Suppressor macrophage (primary cell): Measurements from ENCODE around the gene FERMT2.

Source experiments
- DNase-seq, 4 experiments: peaks; one replicate each; pipeline ENCODE4 v3.0.0-alpha.2; 2020 to 2022
- total RNA-seq, 17 experiments: gene quantifications; one replicate each; lab custom pipeline; 2026; ENCODE audit warnings: mixed read lengths in 6 of 17, inconsistent platforms in 3 of 17; lab: John Stamatoyannopoulos, UW

The FERMT2 gene
- total RNA-seq, result 4.8 to 47.9 (median 13.9) reads per million in 17 experiments

- peak; percentile 26 to 68 (median 44) for DNase-seq
Observed at GRCh38 chr14:52950898-52951680, at the start of gene FERMT2. FERMT2 (minus strand) TSS chr14:52951050; CDS start chr14:52950568, 482 bp downstream.

DNA sequence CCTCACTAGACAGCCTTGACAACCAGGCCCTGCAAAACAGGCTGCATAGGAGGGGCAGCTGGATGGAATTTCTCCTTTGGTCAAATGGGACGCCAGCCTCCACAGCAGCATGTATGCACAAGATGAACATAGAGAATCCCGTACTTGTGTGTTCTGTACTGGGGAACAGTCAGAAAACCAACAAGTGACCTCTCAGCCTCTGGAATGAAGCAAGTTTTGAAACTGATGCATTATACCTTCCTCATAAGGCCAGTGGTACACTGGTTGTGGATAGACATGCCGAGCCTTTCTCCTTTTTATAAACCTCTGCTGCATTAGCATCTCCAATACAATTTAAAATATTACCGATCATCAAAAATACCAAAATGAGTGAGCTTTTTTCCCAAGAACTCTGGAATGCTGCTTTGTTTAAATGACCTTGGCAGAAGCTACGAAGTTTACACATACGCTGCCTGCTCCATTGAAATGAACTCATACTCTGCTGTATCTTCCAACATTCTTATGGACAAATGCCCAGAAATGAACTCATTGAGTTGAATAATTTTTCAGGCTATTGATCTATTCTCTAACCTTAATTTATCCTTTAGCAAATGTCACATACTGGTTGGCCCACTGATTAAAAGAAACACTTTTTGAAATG lies 47.6 kb upstream of the FERMT2 start:
- no peak for DNase-seq

GRCh38 chr14:52996493-52996892 lies 45.6 kb upstream of the FERMT2 start:
- no peak for DNase-seq

- no peak for DNase-seq
Observed at GRCh38 chr14:52995998-52996397, 45.1 kb upstream of the FERMT2 start.

- no peak for DNase-seq
Observed at GRCh38 chr14:52992236-52992870, 41.5 kb upstream of the FERMT2 start.

DNA sequence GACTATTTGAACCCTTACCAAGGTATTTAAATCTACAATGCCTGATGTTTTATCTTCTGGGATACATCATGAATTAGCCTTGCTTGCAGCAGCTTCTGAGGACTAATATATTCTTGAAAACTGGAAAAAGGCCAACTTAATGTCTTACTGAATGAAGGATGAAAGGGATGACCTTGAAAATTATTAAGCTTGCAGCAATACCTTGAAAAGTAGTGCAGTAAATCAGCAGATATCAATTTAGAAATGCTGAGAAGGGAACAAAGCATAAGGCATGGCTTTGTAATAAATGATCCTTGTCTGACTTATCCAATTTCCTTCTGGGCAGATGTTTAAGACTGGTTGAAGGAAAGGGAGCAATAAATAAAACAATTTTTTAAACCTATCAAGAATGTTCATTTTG lies 37.3 kb upstream of the FERMT2 start:
- no peak for DNase-seq

GRCh38 chr14:52987514-52987913 lies 36.7 kb upstream of the FERMT2 start:
- no peak for DNase-seq

- no peak for DNase-seq
Observed at GRCh38 chr14:52987042-52987441, 36.2 kb upstream of the FERMT2 start.

GRCh38 chr14:52977798-52978197 lies 26.9 kb upstream of the FERMT2 start:
- no peak for DNase-seq

GRCh38 chr14:52974406-52974805 lies 23.6 kb upstream of the FERMT2 start:
- no peak for DNase-seq

- peak; percentile 55 to 66 (median 62) for DNase-seq
Observed at GRCh38 chr14:52961060-52961639, 10.3 kb upstream of the FERMT2 start.

DNA sequence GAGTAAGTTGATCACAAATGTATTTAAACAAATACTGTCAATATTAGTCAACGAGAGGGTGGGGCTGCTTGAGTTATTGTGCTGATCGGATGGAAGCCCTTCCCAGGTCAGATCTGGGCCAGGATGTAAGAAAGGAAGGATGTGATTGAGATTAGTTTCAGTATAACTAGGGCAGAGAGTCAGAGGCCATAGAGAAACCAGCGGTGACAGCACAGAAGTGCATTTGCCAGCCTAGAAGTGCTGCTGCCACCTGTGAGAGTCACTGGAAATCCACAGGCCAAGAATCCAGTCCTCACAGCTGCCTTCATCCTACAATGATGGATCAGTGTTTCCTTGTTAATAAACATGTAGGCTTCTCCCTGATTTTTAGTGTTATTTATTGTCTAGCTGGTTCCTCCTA lies 9.8 kb upstream of the FERMT2 start:
- DNase-seq, result no peak

GRCh38 chr14:52954346-52955214 lies 3.7 kb upstream of the FERMT2 start:
- DNase-seq, result no peak

DNA sequence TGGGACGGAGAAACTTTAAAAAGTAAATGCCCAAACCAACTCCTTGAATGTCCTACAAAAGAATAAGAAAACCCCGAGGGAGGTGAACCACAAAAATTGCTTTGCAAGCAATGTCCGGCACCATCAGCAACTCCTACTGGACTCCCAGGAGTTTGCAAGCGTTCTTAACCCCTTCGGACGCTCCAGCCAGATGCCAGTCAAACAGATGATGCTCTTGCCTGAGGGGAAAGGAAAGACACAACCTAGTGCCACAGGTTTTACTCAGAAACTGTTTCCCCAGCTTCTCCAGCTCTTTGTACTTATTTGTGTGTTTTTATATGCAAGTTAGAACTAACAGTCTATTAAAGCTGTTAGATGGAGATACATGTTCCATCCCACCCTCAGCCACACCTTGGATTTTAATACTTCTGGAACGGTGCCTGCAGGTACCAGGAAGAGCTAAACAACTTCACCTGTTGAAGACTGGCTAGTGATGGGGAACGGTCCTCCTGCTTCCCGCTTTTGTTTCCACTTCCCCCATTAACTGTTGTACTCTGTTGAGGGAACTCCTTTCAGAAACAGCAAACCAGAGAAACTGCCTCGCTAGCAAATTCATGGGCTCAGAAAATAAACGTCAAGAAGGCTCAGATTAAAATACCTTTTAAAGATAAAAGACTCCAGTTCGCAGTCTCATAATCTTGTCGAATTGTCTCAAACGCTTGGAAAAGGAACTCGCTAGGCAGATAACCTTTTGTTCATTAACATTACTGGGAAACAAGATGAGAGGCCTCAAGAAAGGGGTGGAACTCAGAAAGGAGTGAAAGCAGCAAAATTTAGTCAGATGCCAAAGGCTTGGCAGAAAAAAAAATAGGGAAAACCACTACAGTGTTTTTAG lies 1.1 kb upstream of the FERMT2 start:
- peak; percentile 4 to 39 (median 24) for DNase-seq

DNA sequence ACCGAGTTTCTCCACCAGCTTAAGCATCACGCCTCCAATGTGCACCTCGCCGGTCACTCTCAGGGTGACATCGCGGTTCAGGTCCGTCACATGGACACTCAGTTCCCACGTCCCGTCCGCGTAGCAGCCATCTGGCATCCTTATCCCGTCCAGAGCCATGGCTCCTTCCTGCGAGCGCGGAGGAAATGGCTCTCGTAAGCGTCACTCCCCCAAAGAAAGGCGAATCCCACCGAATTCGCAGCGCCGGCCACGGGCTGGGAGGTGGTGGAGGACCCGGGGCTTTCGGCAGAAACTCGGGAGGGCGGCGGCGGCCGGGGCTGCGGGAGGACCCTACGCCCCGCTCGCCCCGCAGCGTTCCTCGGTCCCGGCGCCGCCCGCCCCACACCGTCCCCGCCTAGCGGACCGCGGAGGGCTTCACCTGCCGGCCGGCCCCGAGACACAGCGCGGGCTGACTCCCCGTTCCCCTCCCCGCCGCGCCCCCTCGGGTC lies 396 bp downstream of the FERMT2 start:
- DNase-seq, result peak; percentile 8 to 41 (median 24)

DNA sequence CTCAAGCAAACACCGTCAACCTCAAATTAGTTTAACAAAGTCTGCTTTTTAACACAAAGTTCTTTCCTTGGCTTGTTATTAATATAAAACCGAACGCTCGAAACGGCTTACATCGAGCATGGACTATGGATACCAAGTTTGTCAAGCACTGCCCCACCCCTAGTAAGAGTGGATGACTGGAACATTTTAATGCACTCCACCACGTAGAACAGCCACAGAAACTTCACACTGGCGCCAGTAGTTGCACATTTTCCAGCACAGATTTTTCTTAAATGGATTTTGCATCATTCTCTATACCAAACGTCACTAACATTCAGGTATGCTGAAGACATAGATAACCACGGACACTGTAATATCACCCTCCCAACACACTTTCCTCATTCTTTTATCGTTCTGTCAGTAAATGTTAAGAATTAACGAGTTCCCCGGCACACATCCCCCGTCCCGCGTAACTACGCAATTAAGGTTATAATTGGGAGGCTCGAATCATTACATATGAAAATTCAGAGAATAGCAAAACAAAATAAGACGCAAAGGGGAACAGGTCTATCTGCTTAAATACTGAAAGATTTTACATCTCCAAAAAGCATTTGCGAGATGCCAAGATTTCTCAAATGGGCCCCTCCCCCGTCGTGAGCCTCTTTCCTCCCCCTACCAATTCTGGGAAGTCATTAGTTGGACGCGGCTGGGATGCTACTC lies 990 bp downstream of the FERMT2 start:
- DNase-seq, result no peak

- no peak for DNase-seq
Observed at GRCh38 chr14:52949249-52949648, 1.6 kb downstream of the FERMT2 start.

DNA sequence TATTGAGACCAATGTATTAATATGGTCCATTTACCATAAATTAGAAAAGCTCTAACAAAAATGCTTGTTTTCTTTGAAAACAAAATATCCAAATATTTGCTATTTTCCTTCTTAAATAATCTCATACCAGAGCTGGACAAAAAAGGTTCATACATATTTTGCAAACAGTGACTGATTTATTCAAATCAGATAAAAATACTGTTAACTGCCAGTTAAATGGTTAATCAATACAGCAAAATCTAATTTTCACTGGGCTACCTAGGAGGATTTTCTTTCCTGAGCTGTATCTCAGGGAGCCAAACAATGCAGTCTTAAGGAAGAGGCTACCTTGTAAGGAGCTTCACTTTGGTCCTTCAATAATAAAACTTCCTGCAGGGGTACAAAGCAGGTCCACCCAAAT lies 2.0 kb downstream of the FERMT2 start:
- no peak for DNase-seq

- DNase-seq, result no peak
Observed at GRCh38 chr14:52948039-52948438, 2.8 kb downstream of the FERMT2 start.

DNA sequence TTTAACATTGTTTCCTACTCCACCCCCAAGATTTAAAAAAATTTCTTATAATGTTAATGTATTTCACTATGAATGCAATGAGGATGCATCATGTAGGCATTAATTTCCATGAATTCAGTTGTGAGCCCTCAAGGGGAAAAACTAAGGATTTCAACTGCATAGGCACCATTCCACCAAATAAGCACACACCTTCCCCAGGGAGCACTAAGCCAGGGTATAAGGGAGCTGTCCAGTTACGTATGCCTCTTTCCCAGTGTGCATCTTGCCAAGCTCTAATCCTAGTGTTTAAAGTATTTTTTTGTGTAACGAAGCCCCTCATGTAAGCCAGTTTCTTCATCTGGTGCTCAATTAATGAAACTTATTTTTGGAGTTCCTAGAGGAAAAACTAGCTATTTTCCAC lies 6.6 kb downstream of the FERMT2 start:
- DNase-seq, result no peak
